MM.1S (cell line): ENCODE results near the gene CNKSR3.

ENCODE experiments used
- DNase-seq: peaks from one replicate; pipeline ENCODE4 v3.0.0-alpha.2; 2015
- H2AFZ ChIP-seq: fragments of 300-600 bp; sonication (generic); 2 replicates; pipeline ENCODE4 v1.6.0; 2016; ENCODE audit warnings: antibody characterized with exemption, low read length
- H3F3A ChIP-seq: fragments of 300-600 bp; sonication (generic); 2 replicates; pipeline ENCODE4 v1.6.1; 2016; ENCODE audit warnings: mild to moderate bottlenecking, antibody characterized with exemption, low read length, moderate library complexity, mixed read lengths; ENCODE audit not compliant: insufficient read depth
- H3K27ac ChIP-seq: fragments of 300-600 bp; sonication (generic); 2 replicates; pipeline ENCODE4 v1.5.1; 2016; ENCODE audit warnings: mild to moderate bottlenecking, low read length
- H3K27me3 ChIP-seq: fragments of 300-600 bp; sonication (generic); replicated peaks from 2 replicates; pipeline ENCODE4 v1.6.0; 2016; ENCODE audit warnings: low read length; ENCODE audit not compliant: insufficient read depth
- H3K36me3 ChIP-seq: fragments of 300-600 bp; sonication (generic); replicated peaks from 2 replicates; pipeline ENCODE4 v1.6.1; 2016; ENCODE audit warnings: mild to moderate bottlenecking, low read length, mixed read lengths; ENCODE audit not compliant: insufficient read depth
- H3K4me1 ChIP-seq: fragments of 300-600 bp; sonication (generic); 2 replicates; pipeline ENCODE4 v1.6.1; 2016; ENCODE audit warnings: low read length, mixed read lengths
- H3K4me2 ChIP-seq: fragments of 300-600 bp; sonication (generic); 2 replicates; pipeline ENCODE4 v1.6.0; 2016; ENCODE audit warnings: low read depth, low read length
- H3K4me3 ChIP-seq: fragments of 300-600 bp; sonication (generic); 2 replicates; pipeline ENCODE4 v1.5.1; 2016; ENCODE audit warnings: low read length, mixed read lengths
- H3K79me2 ChIP-seq: fragments of 300-600 bp; sonication (generic); 2 replicates; pipeline ENCODE4 v1.6.1; 2016; ENCODE audit warnings: mixed run types, low read length, mixed read lengths
- H3K9ac ChIP-seq: fragments of 300-600 bp; sonication (generic); 2 replicates; pipeline ENCODE4 v1.6.1; 2016; ENCODE audit warnings: low read length, mixed read lengths
- H3K9me2 ChIP-seq: fragments of 300-600 bp; sonication (generic); replicated peaks from 2 replicates; pipeline ENCODE4 v1.6.1; 2016; ENCODE audit warnings: mild to moderate bottlenecking, low read length, mixed read lengths; ENCODE audit not compliant: insufficient read depth
- H3K9me3 ChIP-seq: fragments of 300-600 bp; sonication (generic); replicated peaks from 2 replicates; pipeline ENCODE4 v1.6.1; 2016; ENCODE audit warnings: mild to moderate bottlenecking, low read length, mixed read lengths; ENCODE audit not compliant: insufficient read depth
- H4K20me1 ChIP-seq: fragments of 300-600 bp; sonication (generic); 2 replicates; pipeline ENCODE4 v1.6.1; 2016; ENCODE audit warnings: mild to moderate bottlenecking, low read length, moderate library complexity, mixed read lengths; ENCODE audit not compliant: insufficient read depth
- CTCF ChIP-seq: fragments of 300-600 bp; sonication (generic); IDR thresholded peaks from 2 replicates; pipeline ENCODE4 v1.5.1; 2016; ENCODE audit warnings: antibody characterized with exemption, low read length, mixed read lengths
- EZH2 ChIP-seq: fragments of 300-600 bp; sonication (generic); optimal IDR thresholded peaks from 2 replicates; pipeline ENCODE3; 2017; ENCODE audit warnings: low read depth, mild to moderate bottlenecking, antibody characterized with exemption, low read length, mixed read lengths
- EZH2phosphoT487 ChIP-seq: fragments of 300-600 bp; sonication (generic); IDR thresholded peaks from 2 replicates; pipeline ENCODE4 v1.6.1; 2018; ENCODE audit warnings: antibody characterized with exemption, low read length

Gene CNKSR3

GRCh38 chr6:154371281-154371680 is 139.2 kb downstream of the CNKSR3 start:
- Histone ChIP-seq H3K9ac (no peak overlapping the region), H3K27me3 (no peaks in the 10 kb centered on the region), H3K9me2 (no peaks in the 10 kb centered on the region), H3K27ac (no peak overlapping the region), H3K9me3 (no peaks in the 10 kb centered on the region), H3K4me1 (no peaks in the 10 kb centered on the region), H3F3A (no peaks in the 10 kb centered on the region), H3K4me3 (no peak overlapping the region), H3K36me3 (no peaks in the 10 kb centered on the region), H3K4me2 (no peak overlapping the region), H4K20me1 (no peaks in the 10 kb centered on the region), H2AFZ (no peak overlapping the region), H3K79me2 (no peaks in the 10 kb centered on the region)
- no peak for DNase-seq
- no peak for TF ChIP-seq CTCF
- TF ChIP-seq EZH2phosphoT487, result no peak
- TF ChIP-seq EZH2, result no peak

- Histone ChIP-seq H3K4me3 (no peak overlapping the region), H2AFZ (no peak overlapping the region), H3K9ac (no peak overlapping the region), H3K9me2 (no peaks in the 10 kb centered on the region), H3K79me2 (no peaks in the 10 kb centered on the region), H3K4me2 (no peak overlapping the region), H3K27ac (no peak overlapping the region), H3F3A (no peaks in the 10 kb centered on the region), H4K20me1 (no peaks in the 10 kb centered on the region), H3K9me3 (no peaks in the 10 kb centered on the region), H3K36me3 (no peaks in the 10 kb centered on the region), H3K4me1 (no peaks in the 10 kb centered on the region), H3K27me3 (no peaks in the 10 kb centered on the region)
- TF ChIP-seq CTCF, result no peak
- no peak for TF ChIP-seq EZH2phosphoT487
- no peak for TF ChIP-seq EZH2
- no peak for DNase-seq
Observed at GRCh38 chr6:154370545-154370944, 139.9 kb downstream of the CNKSR3 start.

- DNase-seq, result no peak
Observed at GRCh38 chr6:154367839-154368695, 142.4 kb downstream of the CNKSR3 start.

More at GRCh38 chr6:154367839-154368695, 142.4 kb downstream of the CNKSR3 start:
- H3K36me3 ChIP-seq, result no peaks in the 10 kb centered on the region
- H3K27me3 ChIP-seq, result no peaks in the 10 kb centered on the region
- H3K4me1 ChIP-seq, result no peaks in the 10 kb centered on the region
- no peak overlapping the region for H3K4me3 ChIP-seq
- H3K4me2 ChIP-seq, result no peak overlapping the region
- H3K79me2 ChIP-seq, result no peaks in the 10 kb centered on the region
- no peaks in the 10 kb centered on the region for H3K9me2 ChIP-seq
- H3K9ac ChIP-seq, result no peak overlapping the region
- H3K9me3 ChIP-seq, result no peaks in the 10 kb centered on the region
- no peak for TF ChIP-seq CTCF
- no peak for TF ChIP-seq EZH2phosphoT487
- no peak for TF ChIP-seq EZH2
- no peak overlapping the region for H3K27ac ChIP-seq
- H4K20me1 ChIP-seq, result no peaks in the 10 kb centered on the region
- no peaks in the 10 kb centered on the region for H3F3A ChIP-seq
- no peak overlapping the region for H2AFZ ChIP-seq
